ENCODE data around the gene GBF1.
A peak's percentile ranks its signal among the peaks of the same experiment; 100 is the strongest.

GBF1 gene

GRCh38 chr10:102344067-102344466, 98.7 kb downstream of the GBF1 start:
- no peak for DNase-seq (ENCODE audit: low read depth)

DNA sequence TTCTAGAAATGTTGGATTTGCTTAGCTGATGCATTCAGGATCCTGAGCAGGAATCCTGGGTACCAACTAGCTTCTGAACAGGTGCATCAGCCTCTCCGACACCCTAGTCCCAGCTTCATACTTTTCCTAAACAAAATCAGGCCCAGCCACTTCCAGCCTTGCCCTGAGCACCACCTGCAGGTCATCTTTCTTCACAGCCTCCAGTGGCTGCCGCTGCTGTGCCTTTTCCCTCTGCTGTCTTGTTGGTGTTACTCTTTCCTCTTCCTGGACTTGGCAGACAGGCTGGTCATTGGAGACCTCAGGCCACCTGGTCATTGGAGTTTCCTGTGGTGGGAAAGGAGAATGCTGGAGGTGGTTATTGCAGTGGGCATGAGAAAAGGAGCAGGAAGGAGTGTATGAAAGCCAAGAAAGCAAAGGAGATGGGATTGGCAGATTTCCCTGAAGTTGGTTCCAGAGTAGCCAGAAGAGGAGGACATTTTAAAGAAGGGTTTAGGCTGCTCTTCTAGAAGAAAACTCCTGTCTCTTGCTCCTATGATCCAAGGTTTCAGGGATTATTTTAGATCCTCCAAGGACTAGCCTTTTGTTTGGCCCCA, 102.0 kb downstream of the GBF1 start:
- DNase-seq (ENCODE audit: low read depth): no peak

DNA sequence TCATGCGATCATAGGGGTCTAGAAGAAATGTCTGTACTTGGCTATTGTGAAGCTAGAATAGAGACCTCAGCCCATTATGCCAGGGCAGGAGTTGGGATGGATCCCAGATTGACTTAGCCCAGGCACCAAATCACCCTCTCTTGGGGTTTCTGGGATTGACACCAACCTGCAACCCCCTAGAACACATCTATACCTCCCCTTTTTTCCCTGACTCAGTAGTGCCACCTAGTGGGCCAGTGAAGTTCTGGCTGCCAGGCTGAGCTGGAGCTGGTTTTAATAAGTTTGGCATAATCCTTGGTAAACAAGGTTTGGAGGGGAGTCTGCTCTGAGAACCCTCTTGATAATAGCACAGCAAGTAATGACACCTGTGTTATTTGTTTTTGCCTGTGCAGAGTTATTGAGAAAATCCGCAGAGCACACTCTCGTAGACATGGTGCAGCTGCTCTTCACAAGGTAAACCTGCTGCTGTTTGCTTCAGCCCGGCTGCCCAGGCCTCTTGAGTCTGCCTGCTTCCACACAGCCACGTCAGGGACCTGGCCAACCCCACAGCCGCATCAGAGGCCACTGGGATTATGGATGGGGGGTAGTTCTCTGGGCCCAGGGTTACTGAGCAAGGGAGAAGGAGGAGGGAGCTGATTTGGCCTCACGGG, 106.9 kb downstream of the GBF1 start:
- peak; percentile 58 for DNase-seq (ENCODE audit: low read depth)

DNA sequence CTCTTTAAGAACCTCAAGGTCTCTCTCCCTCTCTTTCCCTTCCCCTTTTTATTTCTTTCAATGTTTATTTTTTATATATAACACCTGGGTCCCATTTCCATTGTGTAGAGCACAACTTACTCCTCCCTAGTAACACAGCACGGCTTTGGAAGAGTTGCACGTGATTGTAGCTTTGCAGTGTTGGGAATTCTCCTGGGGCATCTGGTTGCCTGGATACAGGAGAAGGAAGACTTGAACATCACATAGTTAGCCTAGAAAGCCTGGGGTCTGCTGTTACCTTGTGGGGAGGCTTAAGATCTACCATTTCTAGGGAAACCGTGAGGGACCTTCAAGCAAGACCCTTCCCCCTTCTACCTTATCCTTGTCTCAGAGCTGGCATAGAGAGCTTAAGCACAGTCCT, 109.1 kb downstream of the GBF1 start:
- DNase-seq (ENCODE audit: low read depth): no peak

DNA sequence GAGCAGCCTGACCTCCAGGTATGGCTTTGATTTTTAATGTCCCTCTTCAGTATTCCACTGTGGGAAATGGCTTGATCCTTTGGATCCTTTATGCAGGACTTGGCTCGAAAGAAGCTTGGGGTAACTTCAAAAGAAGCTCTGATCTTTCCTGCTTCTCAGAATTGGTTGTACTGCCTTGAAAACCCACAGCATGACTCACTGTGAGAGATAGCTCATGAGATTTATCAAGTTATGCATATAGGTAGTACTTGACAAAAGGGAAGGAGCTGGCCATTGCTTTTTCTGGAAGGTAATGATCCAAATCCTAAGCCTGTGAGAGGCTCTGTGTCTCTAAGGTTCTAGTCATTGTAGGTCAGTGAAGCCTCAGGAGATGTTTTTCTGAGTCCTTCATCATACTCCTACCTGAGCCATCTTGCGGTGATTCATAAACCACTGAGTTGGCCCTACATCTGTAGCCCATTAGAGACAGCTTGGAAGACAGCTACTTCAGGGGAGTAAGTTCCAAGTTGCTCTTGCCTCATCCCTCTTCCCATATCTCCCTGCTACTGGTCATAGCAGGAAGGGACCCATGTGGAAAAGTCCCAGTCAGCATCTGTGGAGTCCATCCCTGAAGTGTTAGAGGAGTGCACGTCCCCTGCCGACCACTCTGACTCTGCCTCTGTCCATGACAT, 113.5 kb downstream of the GBF1 start:
- DNase-seq (ENCODE audit: low read depth): no peak

- DNase-seq (ENCODE audit: low read depth): no peak
Measured at GRCh38 chr10:102367441-102367840, 122.1 kb downstream of the GBF1 start.

DNA sequence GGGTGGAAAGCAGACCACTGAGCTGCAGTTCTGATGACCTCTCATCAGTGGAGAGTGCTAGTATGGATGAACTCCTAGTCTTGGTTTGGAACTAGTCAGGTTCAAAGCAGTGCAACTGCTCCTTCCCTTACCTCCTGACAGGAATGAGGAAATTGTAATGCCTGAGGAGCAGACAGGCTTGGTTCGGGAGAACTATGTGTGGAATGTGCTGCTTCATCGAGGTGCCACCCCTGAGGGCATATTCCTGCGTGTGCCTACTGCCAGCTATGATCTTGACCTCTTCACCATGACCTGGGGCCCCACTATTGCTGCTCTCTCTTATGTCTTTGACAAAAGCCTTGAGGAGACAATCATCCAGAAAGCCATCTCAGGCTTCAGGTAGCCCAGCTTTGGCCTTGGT, 122.7 kb downstream of the GBF1 start:
- DNase-seq (ENCODE audit: low read depth): no peak

DNA sequence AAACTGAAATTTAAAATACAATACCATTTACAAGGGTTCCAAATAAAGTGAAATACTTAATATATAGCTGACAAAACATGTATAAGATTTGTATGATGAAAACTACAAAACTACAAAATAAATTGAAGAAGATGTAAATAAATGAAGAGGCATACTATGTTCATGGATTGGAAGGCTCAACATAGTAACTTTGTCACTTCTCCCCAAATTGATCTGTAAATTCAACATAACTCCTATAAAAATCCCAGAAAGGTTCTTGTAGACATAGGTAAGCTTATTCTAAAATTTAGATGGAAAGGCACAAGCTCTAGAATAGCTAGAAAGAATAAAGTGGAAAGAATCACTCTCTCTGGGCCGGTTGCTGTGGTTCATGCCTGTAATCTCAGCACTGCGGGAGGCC, 126.0 kb downstream of the GBF1 start:
- no peak for DNase-seq (ENCODE audit: low read depth)

- DNase-seq (ENCODE audit: low read depth): no peak
Measured at GRCh38 chr10:102375250-102375649, 129.9 kb downstream of the GBF1 start.

- DNase-seq (ENCODE audit: low read depth): no peak
Measured at GRCh38 chr10:102375867-102376266, 130.5 kb downstream of the GBF1 start.

- DNase-seq (ENCODE audit: low read depth): no peak
Measured at GRCh38 chr10:102376901-102377300, 131.6 kb downstream of the GBF1 start.

DNA sequence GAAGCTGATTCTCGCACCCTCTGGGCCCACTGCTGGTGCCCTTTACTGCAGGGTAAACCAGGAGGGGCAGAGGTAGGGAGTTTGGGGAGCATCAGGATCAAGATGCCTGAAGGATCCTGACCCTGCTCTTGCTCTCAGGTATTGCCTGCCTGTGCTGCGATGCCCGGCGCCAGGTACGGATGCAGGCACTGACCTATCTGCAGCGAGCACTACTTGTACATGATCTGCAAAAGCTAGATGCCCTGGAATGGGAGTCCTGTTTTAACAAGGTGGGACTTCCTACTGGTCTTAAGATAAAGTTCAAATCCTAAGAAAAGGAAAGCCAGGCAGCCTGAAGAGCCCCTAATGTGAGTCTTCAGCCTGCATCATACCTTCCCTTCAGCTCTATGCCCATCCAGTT, 134.1 kb downstream of the GBF1 start:
- no peak for DNase-seq (ENCODE audit: low read depth)

GRCh38 chr10:102381983-102382382, 136.7 kb downstream of the GBF1 start:
- no peak for DNase-seq (ENCODE audit: low read depth)

- no peak for DNase-seq (ENCODE audit: low read depth)
Measured at GRCh38 chr10:102382871-102383270, 137.5 kb downstream of the GBF1 start.

GRCh38 chr10:102384053-102384452, 138.7 kb downstream of the GBF1 start:
- DNase-seq (ENCODE audit: low read depth): no peak

- DNase-seq (ENCODE audit: low read depth): no peak
Measured at GRCh38 chr10:102384606-102385429, 139.5 kb downstream of the GBF1 start.

GRCh38 chr10:102389894-102390293, 144.6 kb downstream of the GBF1 start:
- DNase-seq (ENCODE audit: low read depth): no peak

DNA sequence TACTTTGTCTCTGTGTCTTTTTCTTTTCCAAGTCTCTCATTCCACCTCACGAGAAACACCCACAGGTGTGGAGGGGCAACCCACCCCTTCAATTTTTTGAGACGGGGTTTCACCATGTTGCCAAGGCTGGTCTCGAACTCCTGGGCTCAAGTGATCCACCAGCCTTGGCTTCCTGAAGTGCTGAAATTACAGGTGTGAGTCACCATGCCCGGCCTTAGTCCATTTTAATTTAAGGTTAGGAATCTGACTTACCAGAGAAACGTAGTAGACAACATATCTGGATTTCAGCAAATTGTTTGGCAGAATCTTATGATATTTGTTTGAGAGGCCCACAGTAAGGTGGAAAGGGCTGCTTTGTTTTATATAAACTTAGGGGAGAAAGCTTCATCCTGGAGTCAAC, 147.0 kb downstream of the GBF1 start:
- no peak for DNase-seq (ENCODE audit: low read depth)

DNA sequence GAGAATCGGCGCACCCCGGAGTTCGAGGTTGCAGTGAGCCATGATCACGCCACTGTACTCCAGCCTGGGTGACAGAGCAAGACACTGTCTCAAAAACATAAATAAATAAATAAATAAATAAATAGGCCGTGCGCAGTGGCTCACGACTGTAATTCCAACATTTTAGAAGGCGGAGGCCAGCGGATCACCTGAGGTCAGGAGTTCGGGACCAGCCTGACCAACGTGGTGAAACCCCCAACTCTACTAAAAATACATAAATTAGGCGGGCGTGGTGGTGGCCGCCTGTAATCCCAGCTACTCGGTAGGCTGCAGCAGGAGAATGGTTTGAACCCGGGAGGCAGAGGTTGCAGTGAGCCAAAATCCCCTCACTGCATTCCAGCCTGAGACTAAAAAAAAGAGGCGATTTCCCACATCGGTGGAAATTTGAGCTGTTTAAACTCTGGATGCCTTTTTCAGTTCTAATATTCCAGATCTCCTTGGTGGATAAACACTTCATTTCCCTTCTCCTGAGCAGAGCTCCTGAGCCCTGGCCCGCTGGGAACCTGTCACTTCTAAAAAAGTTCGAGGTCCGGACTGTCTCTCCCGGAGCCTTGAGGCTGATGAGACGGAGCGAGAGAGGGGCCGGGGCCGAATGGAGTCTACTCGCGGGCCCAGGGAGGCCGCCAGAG, 148.2 kb downstream of the GBF1 start:
- no peak for DNase-seq (ENCODE audit: low read depth)

DNA sequence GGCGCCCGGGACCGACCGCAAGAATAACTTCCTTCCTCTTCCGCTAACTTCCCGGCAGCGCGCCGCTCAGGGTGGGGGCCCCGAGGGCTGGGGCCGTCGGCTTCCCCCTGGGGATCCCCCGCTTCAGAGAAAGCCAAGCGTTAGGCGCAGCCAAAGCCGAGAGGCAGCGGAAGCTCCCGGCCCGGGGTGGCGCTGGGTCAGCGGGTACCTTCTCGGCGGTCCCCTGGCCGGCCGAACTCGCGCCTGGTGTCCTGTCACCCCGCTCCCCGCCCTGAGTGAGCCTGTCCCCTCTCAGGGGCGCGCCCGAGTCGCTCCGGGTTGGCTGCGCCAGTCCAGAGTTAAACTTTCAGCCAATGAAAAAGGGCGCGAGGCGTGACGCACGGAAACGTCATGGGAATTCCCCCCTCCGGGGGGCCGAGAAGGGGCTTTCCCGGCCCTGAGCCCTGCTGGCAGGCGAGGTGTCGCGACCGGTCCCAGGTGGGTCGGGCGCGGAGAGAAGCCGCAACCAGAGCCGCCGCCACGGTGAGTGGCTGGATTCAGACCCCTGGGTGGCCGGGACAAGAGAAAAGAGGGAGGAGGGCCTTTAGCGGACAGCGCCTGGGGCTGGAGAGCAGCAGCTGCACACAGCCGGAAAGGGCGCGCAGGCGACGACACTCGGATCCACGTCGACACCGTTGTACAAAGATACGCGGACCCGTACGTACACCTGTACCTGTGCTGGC, 148.9 kb downstream of the GBF1 start:
- DNase-seq (ENCODE audit: low read depth): peak; percentile 100

- no peak for DNase-seq (ENCODE audit: low read depth)
Measured at GRCh38 chr10:102394801-102395399, 149.6 kb downstream of the GBF1 start.

Data from stimulated activated CD8-positive, alpha-beta memory T cell treated with anti-CD3 and anti-CD28 coated beads, Interleukin-12 subunit alpha, Interleukin-12 subunit beta, amount 100 ng/mL, for 1 hour (primary cell).